PC-9 (cell line): ENCODE data around the gene TNIK. TPM values are rescaled to one million over a fixed set of nuclear protein-coding genes. Genes with fewer than 3 reads are reported as not detected.

Experiments
- BruUV-seq: library from RNA; stranded (reverse); fragments of 400-500 nt; replicated peaks from 2 replicates; lab custom pipeline; 2021; lab: Mats Ljungman, UMichigan
- CTCF ChIA-PET: fragments of 300-600 bp; sonication (Branson Sonifier 250); formaldehyde crosslinking; loops from one replicate; lab custom pipeline; 2022; ENCODE audit warnings: antibody characterized with exemption; lab: Charles Lee
- POLR2A ChIA-PET: fragments of 300-600 bp; sonication (Branson Sonifier 250); formaldehyde crosslinking; loops from one replicate; lab custom pipeline; 2022; ENCODE audit warnings: antibody characterized with exemption; ENCODE audit not compliant: unreplicated experiment; lab: Charles Lee
- DNase-seq, 2 experiments: peaks; one replicate each; pipeline versions ENCODE4 v3.0.0 to v3.0.0-alpha.2; 2015 to 2022; ENCODE audit warnings: mixed read lengths in 1 of 2
- H2AFZ ChIP-seq: fragments of 200-600 bp; sonication (generic); 2 replicates; pipeline ENCODE4 v1.8.1; 2017; ENCODE audit warnings: antibody characterized with exemption
- H3F3A ChIP-seq: fragments of 200-600 bp; sonication (generic); 2 replicates; pipeline ENCODE4 v1.8.1; 2017; ENCODE audit warnings: antibody characterized with exemption, mild to moderate bottlenecking, low read depth; ENCODE audit not compliant: insufficient read depth
- H3K27ac ChIP-seq: fragments of 200-600 bp; sonication (generic); 2 replicates; pipeline ENCODE4 v1.6.1; 2016; ENCODE audit warnings: mixed run types
- H3K27me3 ChIP-seq: fragments of 200-600 bp; sonication (generic); 2 replicates; pipeline ENCODE4 v1.6.1; 2016; ENCODE audit warnings: low read depth, mixed run types; ENCODE audit not compliant: insufficient read depth
- H3K36me3 ChIP-seq: fragments of 200-600 bp; sonication (generic); 2 replicates; pipeline ENCODE4 v1.6.1; 2016; ENCODE audit warnings: low read depth, mixed run types
- H3K4me1 ChIP-seq: fragments of 200-600 bp; sonication (generic); replicated peaks from 2 replicates; pipeline ENCODE4 v1.6.1; 2016; ENCODE audit warnings: mixed run types; ENCODE audit not compliant: insufficient read depth
- H3K4me2 ChIP-seq: fragments of 200-600 bp; sonication (generic); 2 replicates; pipeline ENCODE4 v1.6.1; 2017; ENCODE audit warnings: mixed run types
- H3K4me3 ChIP-seq: fragments of 200-600 bp; sonication (generic); 2 replicates; pipeline ENCODE4 v1.6.1; 2016; ENCODE audit warnings: mixed run types
- H3K79me2 ChIP-seq: fragments of 200-600 bp; sonication (generic); 2 replicates; pipeline ENCODE4 v1.6.1; 2017; ENCODE audit warnings: low read depth, mixed run types
- H3K9me2 ChIP-seq: fragments of 200-600 bp; sonication (generic); 2 replicates; pipeline ENCODE4 v1.8.1; 2017; ENCODE audit warnings: mild to moderate bottlenecking; ENCODE audit not compliant: insufficient read depth
- H3K9me3 ChIP-seq: fragments of 200-600 bp; sonication (generic); 2 replicates; pipeline ENCODE4 v1.8.1; 2016; ENCODE audit warnings: low read depth; ENCODE audit not compliant: insufficient read depth
- H4K20me1 ChIP-seq: fragments of 200-600 bp; sonication (generic); 2 replicates; pipeline ENCODE4 v1.8.1; 2017; ENCODE audit not compliant: insufficient read depth
- CTCF ChIP-seq: fragments of 200-600 bp; sonication (generic); conservative IDR thresholded peaks from 2 replicates; pipeline ENCODE4 v1.6.1; 2017; ENCODE audit warnings: mixed run types, antibody characterized with exemption, mild to moderate bottlenecking, moderate library complexity
- EZH2 ChIP-seq: fragments of 200-600 bp; sonication (generic); IDR thresholded peaks from 2 replicates; pipeline ENCODE4 v1.8.0; 2017; ENCODE audit warnings: antibody characterized with exemption, low read depth
- intact Hi-C: fragments of 100-400 bp; cut with micrococcal nuclease; formaldehyde crosslinking; loops from one replicate; pipeline ENCODE4 v1.10.0; 2022; ENCODE audit not compliant: unreplicated experiment
- total RNA-seq: library from RNA; stranded (reverse); gene quantifications from 2 replicates; pipeline ENCODE4 v1.2.3, GENCODE V29; 2021

The TNIK gene
- total RNA-seq, 1 experiment from 2014 or later: 30.7 TPM

GRCh38 chr3:171494457-171495109, 34.4 kb upstream of the TNIK start:
- Histone ChIP-seq H3K4me1 (no peaks in the 10 kb centered on the region), H3K9me2 (no peaks in the 10 kb centered on the region), H3K27ac (no peak overlapping the region), H4K20me1 (no peaks in the 10 kb centered on the region), H3K27me3 (no peaks in the 10 kb centered on the region), H2AFZ (no peak overlapping the region), H3K79me2 (no peaks in the 10 kb centered on the region), H3F3A (no peaks in the 10 kb centered on the region), H3K36me3 (no peaks in the 10 kb centered on the region), H3K4me2 (no peak overlapping the region), H3K4me3 (no peak overlapping the region), H3K9me3 (no peaks in the 10 kb centered on the region)
- CTCF ChIA-PET: no interaction called here
- no TSS peak for BruUV-seq
- TF ChIP-seq EZH2 (no peak), CTCF (no peak)
- intact Hi-C loops: no loop called here
- POLR2A ChIA-PET: no interaction called here
- no peak for DNase-seq

- peaks cover 13% of the 10 kb centered on the region for H3K4me1 ChIP-seq
- no peaks in the 10 kb centered on the region for H3K79me2 ChIP-seq
- POLR2A ChIA-PET: no interaction called here
- TF ChIP-seq EZH2 (no peak), CTCF (no peak)
- no peak overlapping the region for H3K27ac ChIP-seq
- H3K9me3 ChIP-seq: no peaks in the 10 kb centered on the region
- H3K36me3 ChIP-seq: no peaks in the 10 kb centered on the region
- H3K4me2 ChIP-seq: no peak overlapping the region
- H3K4me3 ChIP-seq: no peak overlapping the region
- no TSS peak for BruUV-seq
- DNase-seq: no peak
- CTCF ChIA-PET: interaction anchor here (0.6 kb wide), 1 partner anchor 32 kb away, joined by 3 read pairs; no protein-coding TSS in a partner anchor
- H3K9me2 ChIP-seq: no peaks in the 10 kb centered on the region
- no peak overlapping the region for H2AFZ ChIP-seq
- intact Hi-C loops: no loop called here
- H3K27me3 ChIP-seq: no peaks in the 10 kb centered on the region
- no peaks in the 10 kb centered on the region for H4K20me1 ChIP-seq
- H3F3A ChIP-seq: no peaks in the 10 kb centered on the region
Measured at GRCh38 chr3:171491361-171491760, 31.2 kb upstream of the TNIK start.

- no peak for TF ChIP-seq EZH2
- no peak for TF ChIP-seq CTCF
- intact Hi-C loops: no loop called here
Measured at GRCh38 chr3:171490901-171491300, 30.7 kb upstream of the TNIK start.

More at GRCh38 chr3:171490901-171491300, 30.7 kb upstream of the TNIK start:
- H3K79me2 ChIP-seq: no peaks in the 10 kb centered on the region
- no peak overlapping the region for H3K4me3 ChIP-seq
- H3K4me1 ChIP-seq: peaks cover 13% of the 10 kb centered on the region
- ChIA-PET POLR2A (no interaction called here), CTCF (no interaction called here)
- no peaks in the 10 kb centered on the region for H3K36me3 ChIP-seq
- BruUV-seq: no TSS peak
- H3K27me3 ChIP-seq: no peaks in the 10 kb centered on the region
- no peaks in the 10 kb centered on the region for H3K9me2 ChIP-seq
- DNase-seq: no peak
- H3F3A ChIP-seq: no peaks in the 10 kb centered on the region
- no peak overlapping the region for H3K27ac ChIP-seq
- H3K9me3 ChIP-seq: no peaks in the 10 kb centered on the region
- H3K4me2 ChIP-seq: no peak overlapping the region
- no peaks in the 10 kb centered on the region for H4K20me1 ChIP-seq
- no peak overlapping the region for H2AFZ ChIP-seq
